ENCODE measurements around the gene CCDC146.

CCDC146 gene

DNA sequence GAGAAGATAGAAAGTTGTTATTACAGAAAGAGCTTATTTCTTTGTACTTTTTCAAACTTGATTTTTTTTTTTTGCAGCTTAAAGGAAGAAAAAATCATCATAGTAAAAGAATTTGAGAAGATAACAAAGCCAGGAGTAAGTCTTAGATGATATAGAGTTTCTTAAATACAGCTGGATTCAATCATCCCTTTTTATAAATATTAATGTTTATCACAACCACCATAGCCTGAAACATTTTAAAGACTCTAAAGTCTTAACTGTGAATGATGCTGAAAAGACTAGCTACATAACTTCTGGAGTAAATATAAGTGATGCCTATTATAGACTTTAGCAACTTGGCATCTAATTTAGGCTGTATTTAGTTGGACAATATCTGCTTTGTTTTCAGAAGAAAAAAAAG is 132.0 kb downstream of the CCDC146 start:
- Histone ChIP-seq H3K4me1 (ENCODE audit: control extremely low read depth in 1 of 4, control insufficient read depth in 4 of 4, insufficient read depth in 4 of 4, low read length in 3 of 4) (no peaks in the 10 kb centered on the region), H3K27me3 (replicated peaks in 2 of 5; ENCODE audit: control insufficient read depth in 4 of 5, insufficient read depth in 5 of 5, low read length in 4 of 5) (no peaks in the 10 kb centered on the region), H3K9me3 (ENCODE audit: control extremely low read depth in 1 of 5, control insufficient read depth in 4 of 5, insufficient read depth in 2 of 5, low read depth in 1 of 5, low read length in 4 of 5) (no peaks in the 10 kb centered on the region), H3K36me3 (ENCODE audit: control insufficient read depth in 4 of 4, insufficient read depth in 4 of 4, low read length in 3 of 4) (peaks cover 0 to 6% (median 0%) of the 10 kb centered on the region in 4 experiments), H3K27ac (ENCODE audit: insufficient read depth in 1 of 2, low read depth in 1 of 2, low read length in 2 of 2, poor library complexity in 1 of 2, severe bottlenecking in 2 of 2) (no peak overlapping the region), H3K4me3 (ENCODE audit: control insufficient read depth in 1 of 7, extremely low read depth in 1 of 7, insufficient read depth in 4 of 7, low read depth in 2 of 7, low read length in 6 of 7) (no peak overlapping the region)
- CTCF ChIA-PET, result interaction anchor here (1.5 kb wide), 1 partner anchor 12 kb away, joined by 3 read pairs; no protein-coding TSS in a partner anchor
- POLR2A ChIA-PET, result no interaction called here
- DNase-seq, result no peak

- ChIA-PET POLR2A (no interaction called here), CTCF (interaction anchor here (0.6 to 1.5 kb wide), 3 partner anchors 12 to 51 kb away, joined by 3 to 5 read pairs (median 3); no protein-coding TSS in a partner anchor)
- Histone ChIP-seq H3K4me1 (ENCODE audit: control extremely low read depth in 1 of 4, control insufficient read depth in 4 of 4, insufficient read depth in 4 of 4, low read length in 3 of 4) (no peaks in the 10 kb centered on the region), H3K27ac (ENCODE audit: insufficient read depth in 1 of 2, low read depth in 1 of 2, low read length in 2 of 2, poor library complexity in 1 of 2, severe bottlenecking in 2 of 2) (no peak overlapping the region), H3K9me3 (ENCODE audit: control extremely low read depth in 1 of 5, control insufficient read depth in 4 of 5, insufficient read depth in 2 of 5, low read depth in 1 of 5, low read length in 4 of 5) (no peaks in the 10 kb centered on the region), H3K4me3 (ENCODE audit: control insufficient read depth in 1 of 7, extremely low read depth in 1 of 7, insufficient read depth in 4 of 7, low read depth in 2 of 7, low read length in 6 of 7) (no peak overlapping the region), H3K27me3 (replicated peaks in 2 of 5; ENCODE audit: control insufficient read depth in 4 of 5, insufficient read depth in 5 of 5, low read length in 4 of 5) (no peaks in the 10 kb centered on the region), H3K36me3 (ENCODE audit: control insufficient read depth in 4 of 4, insufficient read depth in 4 of 4, low read length in 3 of 4) (peaks cover 0 to 6% (median 0%) of the 10 kb centered on the region in 4 experiments)
- DNase-seq, result no peak
- 100% methylated on average over 2 of the region's 2 CpGs for WGBS (ENCODE audit: insufficient coverage)
These were observed 132.5 kb downstream of the CCDC146 start for GRCh38 chr7:77254915-77255314.

- no peak overlapping the region for H3K27ac ChIP-seq (ENCODE audit: insufficient read depth in 1 of 2, low read depth in 1 of 2, low read length in 2 of 2, poor library complexity in 1 of 2, severe bottlenecking in 2 of 2)
- H3K4me3 ChIP-seq (ENCODE audit: control insufficient read depth in 1 of 7, extremely low read depth in 1 of 7, insufficient read depth in 4 of 7, low read depth in 2 of 7, low read length in 6 of 7), result no peak overlapping the region
- H3K27me3 ChIP-seq (replicated peaks in 2 of 5; ENCODE audit: control insufficient read depth in 4 of 5, insufficient read depth in 5 of 5, low read length in 4 of 5), result no peaks in the 10 kb centered on the region
- ChIA-PET POLR2A (no interaction called here), CTCF (interaction anchor here (0.5 to 2.4 kb wide), 5 partner anchors 10 to 122 kb away, joined by 3 to 11 read pairs (median 3); no protein-coding TSS in a partner anchor)
- WGBS (ENCODE audit: insufficient coverage), result no CpG with 5 or more reads among the region's 1 CpG
- no peak for DNase-seq
- peaks cover 0 to 6% (median 0%) of the 10 kb centered on the region in 4 experiments for H3K36me3 ChIP-seq (ENCODE audit: control insufficient read depth in 4 of 4, insufficient read depth in 4 of 4, low read length in 3 of 4)
- H3K9me3 ChIP-seq (ENCODE audit: control extremely low read depth in 1 of 5, control insufficient read depth in 4 of 5, insufficient read depth in 2 of 5, low read depth in 1 of 5, low read length in 4 of 5), result no peaks in the 10 kb centered on the region
- H3K4me1 ChIP-seq (ENCODE audit: control extremely low read depth in 1 of 4, control insufficient read depth in 4 of 4, insufficient read depth in 4 of 4, low read length in 3 of 4), result no peaks in the 10 kb centered on the region
These were observed 135.6 kb downstream of the CCDC146 start for GRCh38 chr7:77258014-77258413.

DNA sequence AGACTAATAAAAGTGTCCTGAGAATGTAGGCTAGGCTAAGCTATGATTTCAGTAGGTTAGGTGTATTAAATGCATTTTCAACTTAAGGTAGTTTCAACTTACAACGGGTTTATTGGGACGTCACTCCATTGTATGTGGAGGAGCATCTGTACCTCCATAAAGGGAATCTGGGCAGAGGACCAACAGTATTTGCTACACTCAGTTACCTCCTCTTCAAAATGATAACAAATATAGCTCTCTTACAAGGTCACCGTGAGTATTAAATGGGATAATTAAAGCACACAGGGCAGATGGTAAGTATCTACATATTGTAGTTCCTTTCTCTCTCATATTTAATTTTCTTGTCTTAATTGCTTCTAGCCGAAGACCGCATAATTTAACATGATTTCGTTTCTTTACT is 136.2 kb downstream of the CCDC146 start:
- peaks cover 0 to 6% (median 0%) of the 10 kb centered on the region in 4 experiments for H3K36me3 ChIP-seq (ENCODE audit: control insufficient read depth in 4 of 4, insufficient read depth in 4 of 4, low read length in 3 of 4)
- CTCF ChIA-PET, result interaction anchor here (0.9 to 2.4 kb wide), 3 partner anchors 9 to 12 kb away, joined by 3 to 11 read pairs (median 4); no protein-coding TSS in a partner anchor
- no peaks in the 10 kb centered on the region for H3K4me1 ChIP-seq (ENCODE audit: control extremely low read depth in 1 of 4, control insufficient read depth in 4 of 4, insufficient read depth in 4 of 4, low read length in 3 of 4)
- no peaks in the 10 kb centered on the region for H3K9me3 ChIP-seq (ENCODE audit: control extremely low read depth in 1 of 5, control insufficient read depth in 4 of 5, insufficient read depth in 2 of 5, low read depth in 1 of 5, low read length in 4 of 5)
- no peak overlapping the region for H3K27ac ChIP-seq (ENCODE audit: insufficient read depth in 1 of 2, low read depth in 1 of 2, low read length in 2 of 2, poor library complexity in 1 of 2, severe bottlenecking in 2 of 2)
- no CpG with 5 or more reads among the region's 6 CpGs for WGBS (ENCODE audit: insufficient coverage)
- no peaks in the 10 kb centered on the region for H3K27me3 ChIP-seq (replicated peaks in 2 of 5; ENCODE audit: control insufficient read depth in 4 of 5, insufficient read depth in 5 of 5, low read length in 4 of 5)
- POLR2A ChIA-PET, result no interaction called here
- H3K4me3 ChIP-seq (ENCODE audit: control insufficient read depth in 1 of 7, extremely low read depth in 1 of 7, insufficient read depth in 4 of 7, low read depth in 2 of 7, low read length in 6 of 7), result no peak overlapping the region
- DNase-seq, result no peak

- WGBS (ENCODE audit: insufficient coverage), result 100% methylated on average over 3 of the region's 4 CpGs
- Histone ChIP-seq H3K4me3 (ENCODE audit: control insufficient read depth in 1 of 7, extremely low read depth in 1 of 7, insufficient read depth in 4 of 7, low read depth in 2 of 7, low read length in 6 of 7) (no peak overlapping the region), H3K4me1 (ENCODE audit: control extremely low read depth in 1 of 4, control insufficient read depth in 4 of 4, insufficient read depth in 4 of 4, low read length in 3 of 4) (no peaks in the 10 kb centered on the region), H3K9me3 (ENCODE audit: control extremely low read depth in 1 of 5, control insufficient read depth in 4 of 5, insufficient read depth in 2 of 5, low read depth in 1 of 5, low read length in 4 of 5) (no peaks in the 10 kb centered on the region), H3K36me3 (ENCODE audit: control insufficient read depth in 4 of 4, insufficient read depth in 4 of 4, low read length in 3 of 4) (peaks cover 0 to 6% (median under 1%) of the 10 kb centered on the region in 4 experiments), H3K27me3 (replicated peaks in 2 of 5; ENCODE audit: control insufficient read depth in 4 of 5, insufficient read depth in 5 of 5, low read length in 4 of 5) (no peaks in the 10 kb centered on the region), H3K27ac (ENCODE audit: insufficient read depth in 1 of 2, low read depth in 1 of 2, low read length in 2 of 2, poor library complexity in 1 of 2, severe bottlenecking in 2 of 2) (no peak overlapping the region)
- ChIA-PET CTCF (interaction anchor here (0.9 to 1.3 kb wide), 3 partner anchors 9 to 70 kb away, joined by 3 to 4 read pairs (median 3); no protein-coding TSS in a partner anchor), POLR2A (no interaction called here)
- no peak for DNase-seq
These were observed 139.9 kb downstream of the CCDC146 start for GRCh38 chr7:77262316-77262715.

- H3K9me3 ChIP-seq (ENCODE audit: control extremely low read depth in 1 of 5, control insufficient read depth in 4 of 5, insufficient read depth in 2 of 5, low read depth in 1 of 5, low read length in 4 of 5), result no peaks in the 10 kb centered on the region
- H3K36me3 ChIP-seq (ENCODE audit: control insufficient read depth in 4 of 4, insufficient read depth in 4 of 4, low read length in 3 of 4), result peaks cover 0 to 1% (median under 1%) of the 10 kb centered on the region in 4 experiments
- no peak overlapping the region for H3K27ac ChIP-seq (ENCODE audit: insufficient read depth in 1 of 2, low read depth in 1 of 2, low read length in 2 of 2, poor library complexity in 1 of 2, severe bottlenecking in 2 of 2)
- ChIA-PET POLR2A (no interaction called here), CTCF (no interaction called here)
- no peaks in the 10 kb centered on the region for H3K27me3 ChIP-seq (replicated peaks in 2 of 5; ENCODE audit: control insufficient read depth in 4 of 5, insufficient read depth in 5 of 5, low read length in 4 of 5)
- no peak for DNase-seq
- 97% methylated on average over 3 of the region's 4 CpGs for WGBS (ENCODE audit: insufficient coverage)
- H3K4me3 ChIP-seq (ENCODE audit: control insufficient read depth in 1 of 7, extremely low read depth in 1 of 7, insufficient read depth in 4 of 7, low read depth in 2 of 7, low read length in 6 of 7), result no peak overlapping the region
- H3K4me1 ChIP-seq (ENCODE audit: control extremely low read depth in 1 of 4, control insufficient read depth in 4 of 4, insufficient read depth in 4 of 4, low read length in 3 of 4), result peaks cover 0 to 15% (median 5%) of the 10 kb centered on the region in 4 experiments
These were observed 143.3 kb downstream of the CCDC146 start for GRCh38 chr7:77265666-77266065.

- peaks cover 0 to 15% (median 5%) of the 10 kb centered on the region in 4 experiments for H3K4me1 ChIP-seq (ENCODE audit: control extremely low read depth in 1 of 4, control insufficient read depth in 4 of 4, insufficient read depth in 4 of 4, low read length in 3 of 4)
- no peaks in the 10 kb centered on the region for H3K27me3 ChIP-seq (replicated peaks in 2 of 5; ENCODE audit: control insufficient read depth in 4 of 5, insufficient read depth in 5 of 5, low read length in 4 of 5)
- H3K9me3 ChIP-seq (ENCODE audit: control extremely low read depth in 1 of 5, control insufficient read depth in 4 of 5, insufficient read depth in 2 of 5, low read depth in 1 of 5, low read length in 4 of 5), result no peaks in the 10 kb centered on the region
- POLR2A ChIA-PET, result no interaction called here
- no peak for DNase-seq
- 100% methylated on average over 1 of the region's 2 CpGs for WGBS (ENCODE audit: insufficient coverage)
- no peak overlapping the region for H3K4me3 ChIP-seq (ENCODE audit: control insufficient read depth in 1 of 7, extremely low read depth in 1 of 7, insufficient read depth in 4 of 7, low read depth in 2 of 7, low read length in 6 of 7)
- H3K27ac ChIP-seq (ENCODE audit: insufficient read depth in 1 of 2, low read depth in 1 of 2, low read length in 2 of 2, poor library complexity in 1 of 2, severe bottlenecking in 2 of 2), result no peak overlapping the region
- H3K36me3 ChIP-seq (ENCODE audit: control insufficient read depth in 4 of 4, insufficient read depth in 4 of 4, low read length in 3 of 4), result peaks cover 0 to 2% (median under 1%) of the 10 kb centered on the region in 4 experiments
- CTCF ChIA-PET, result interaction anchor here (0.6 to 1.4 kb wide), 3 partner anchors 12 to 138 kb away, joined by 3 to 4 read pairs (median 3); no protein-coding TSS in a partner anchor
These were observed 143.9 kb downstream of the CCDC146 start for GRCh38 chr7:77266291-77266794.
